ENCODE data around the gene UBE2G1.
A peak's percentile ranks its signal among the peaks of the same experiment; 100 is the strongest.
"Not testable (repeated sequence)": the region's sequence is repeated elsewhere in the genome, so short reads cannot be mapped to it uniquely, and the experiment has no call there.

UBE2G1 gene

GRCh38 chr17:4375039-4375748 is 8.7 kb upstream of the UBE2G1 start:
- peak; percentile 90 for DNase-seq

- no peak for DNase-seq
Observed at GRCh38 chr17:4369557-4370230, 3.2 kb upstream of the UBE2G1 start.

DNA sequence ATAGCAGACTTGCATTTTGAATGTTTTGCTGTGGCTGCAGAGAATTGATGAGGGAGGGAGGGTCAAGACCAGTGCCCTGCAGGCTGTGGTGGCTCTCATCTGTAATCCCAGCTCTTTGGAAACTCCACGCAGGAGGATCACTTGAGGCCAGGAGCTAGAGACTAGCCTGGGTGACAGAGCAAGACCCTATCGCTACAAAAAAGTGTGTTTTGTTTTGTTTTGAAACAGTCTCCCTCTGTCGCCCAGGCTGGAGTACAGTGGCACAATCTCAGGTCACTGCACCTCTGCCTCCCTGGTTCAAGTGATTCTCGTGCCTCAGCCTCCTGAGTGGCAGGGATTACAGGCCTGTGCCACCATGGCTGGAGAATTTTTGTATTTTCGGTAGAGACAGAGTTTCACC is 1.9 kb upstream of the UBE2G1 start:
- DNase-seq: no peak

DNA sequence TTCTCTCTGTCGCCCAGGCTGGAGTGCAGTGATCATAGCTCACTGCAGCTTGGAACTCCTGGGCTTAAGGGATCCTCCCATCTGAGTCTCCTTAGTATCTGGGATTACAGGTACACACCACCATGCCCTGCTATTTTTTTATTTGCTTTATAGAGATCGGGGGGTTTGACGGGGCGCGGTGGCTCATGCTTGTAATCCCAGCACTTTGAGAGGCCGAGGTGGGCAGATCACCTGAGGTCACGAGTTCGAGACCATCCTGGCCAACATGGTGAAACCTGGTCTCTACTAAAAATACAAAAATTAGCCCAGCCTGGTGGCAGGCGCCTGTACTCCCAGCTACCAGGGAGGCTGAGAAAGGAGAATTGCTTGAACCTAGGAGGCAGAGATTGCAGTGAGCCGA is 702 bp upstream of the UBE2G1 start:
- DNase-seq: not testable (repeated sequence)

GRCh38 chr17:4365628-4366326 is 698 bp downstream of the UBE2G1 start:
- DNase-seq: peak; percentile 31

- DNase-seq: peak; percentile 96
Observed at GRCh38 chr17:4365103-4365627, 1.3 kb downstream of the UBE2G1 start.

- DNase-seq: no peak
Observed at GRCh38 chr17:4364622-4365041, 1.8 kb downstream of the UBE2G1 start.

GRCh38 chr17:4362141-4362540 is 4.3 kb downstream of the UBE2G1 start:
- no peak for DNase-seq

- no peak for DNase-seq
Observed at GRCh38 chr17:4358154-4358553, 8.3 kb downstream of the UBE2G1 start.

DNA sequence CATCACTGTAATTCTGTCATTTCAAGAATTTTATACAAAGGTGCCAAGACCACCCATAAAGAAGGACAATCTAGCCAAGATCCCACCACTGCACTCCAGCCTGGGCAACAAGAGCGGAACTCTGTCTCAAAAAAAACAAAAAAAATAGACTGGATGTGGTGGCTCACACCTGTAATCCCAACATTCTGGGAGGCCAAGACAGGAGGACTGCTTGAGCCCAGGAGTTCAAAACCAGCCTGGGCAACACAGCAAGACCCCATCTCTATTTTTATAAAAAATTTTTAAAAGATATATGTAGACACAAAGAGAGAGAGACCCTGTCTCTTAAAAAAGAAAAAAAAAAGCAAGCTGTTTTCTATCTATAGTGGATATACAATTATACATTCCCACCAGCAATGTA is 8.8 kb downstream of the UBE2G1 start:
- DNase-seq: no peak

- no peak for DNase-seq
Observed at GRCh38 chr17:4357030-4357628, 9.3 kb downstream of the UBE2G1 start.

- no peak for DNase-seq
Observed at GRCh38 chr17:4354862-4355514, 11.5 kb downstream of the UBE2G1 start.

- DNase-seq: no peak
Observed at GRCh38 chr17:4354206-4354605, 12.3 kb downstream of the UBE2G1 start.

GRCh38 chr17:4350214-4350613 is 16.3 kb downstream of the UBE2G1 start:
- not testable (repeated sequence) for DNase-seq

- DNase-seq: no peak
Observed at GRCh38 chr17:4345581-4346252, 20.8 kb downstream of the UBE2G1 start.

- DNase-seq: no peak
Observed at GRCh38 chr17:4344926-4345325, 21.5 kb downstream of the UBE2G1 start.

DNA sequence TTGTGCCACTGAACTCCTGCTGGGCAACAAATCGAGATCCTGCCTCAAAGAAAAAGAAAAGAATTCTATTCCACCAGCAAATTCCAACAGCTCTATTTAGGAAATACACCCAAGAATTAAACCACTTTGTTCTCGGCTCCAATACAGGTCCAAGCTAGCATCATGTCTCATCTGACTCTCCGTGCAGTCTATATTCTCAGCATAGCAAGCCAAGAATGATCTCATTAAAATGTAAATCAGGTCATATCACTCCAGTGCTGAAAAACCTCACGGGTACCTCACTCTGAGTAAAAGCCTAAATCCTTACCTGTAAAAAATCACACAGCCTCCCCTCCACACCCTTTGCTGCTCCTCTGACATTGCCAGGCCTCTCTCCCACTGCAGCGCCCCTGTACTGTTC is 23.9 kb downstream of the UBE2G1 start:
- DNase-seq: no peak

GRCh38 chr17:4341616-4341977 is 24.9 kb downstream of the UBE2G1 start:
- DNase-seq: no peak

- DNase-seq: no peak
Observed at GRCh38 chr17:4340914-4341615, 25.4 kb downstream of the UBE2G1 start.

- DNase-seq: no peak
Observed at GRCh38 chr17:4334776-4335584, 31.5 kb downstream of the UBE2G1 start.

GRCh38 chr17:4334332-4334731 is 32.1 kb downstream of the UBE2G1 start:
- DNase-seq: no peak
